Activated naive CD8-positive, alpha-beta T cell treated with anti-CD3 and anti-CD28 coated beads, Interleukin-2, amount 50 U/mL, for 16 hours (primary cell): Measurements from ENCODE around the gene OPTN.
"Not testable (repeated sequence)": the region's sequence is repeated elsewhere in the genome, so short reads cannot be mapped to it uniquely, and the experiment has no call there.

Experiments
- DNase-seq: peaks from one replicate; pipeline ENCODE4 v3.0.0-alpha.2; 2020; ENCODE audit warnings: low read depth, low spot score

The OPTN gene

DNA sequence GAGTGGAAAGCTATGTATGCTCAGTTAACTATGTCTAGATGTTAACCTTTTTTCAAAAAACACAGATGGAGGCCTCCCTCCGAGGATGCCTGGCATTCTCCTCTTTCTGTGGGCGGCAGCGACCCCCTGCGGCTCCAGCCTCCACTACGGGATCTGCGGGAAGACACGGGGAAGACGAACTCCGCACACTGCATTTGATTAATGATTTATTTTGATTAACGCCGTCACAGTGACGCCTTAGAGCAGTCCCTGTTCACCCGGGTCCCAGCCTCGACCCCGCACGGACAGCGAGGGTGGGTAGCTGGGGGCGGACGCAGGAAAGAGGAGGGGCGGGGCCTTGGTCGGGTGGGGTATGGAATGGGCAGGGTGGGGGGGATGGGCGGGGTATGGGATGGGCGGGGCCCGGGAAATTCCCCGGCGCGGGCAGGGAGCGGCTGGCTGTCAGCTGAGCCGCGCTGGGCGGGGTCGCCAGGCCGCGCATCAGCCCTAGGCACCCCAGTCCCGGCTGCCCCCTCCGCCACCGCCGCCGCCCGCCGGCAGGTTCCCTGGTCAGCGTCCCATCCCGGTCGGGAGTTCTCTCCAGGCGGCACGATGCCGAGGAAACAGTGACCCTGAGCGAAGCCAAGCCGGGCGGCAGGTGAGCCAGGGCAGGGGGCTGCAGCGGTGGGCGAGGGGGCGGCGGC is at the start of gene OPTN:
Gene OPTN (plus strand): TSS at position 498 of the 683 bp plus-strand sequence. CDS start 8,960 bp downstream, outside the sequence.
- peak; percentile 40 for DNase-seq

DNA sequence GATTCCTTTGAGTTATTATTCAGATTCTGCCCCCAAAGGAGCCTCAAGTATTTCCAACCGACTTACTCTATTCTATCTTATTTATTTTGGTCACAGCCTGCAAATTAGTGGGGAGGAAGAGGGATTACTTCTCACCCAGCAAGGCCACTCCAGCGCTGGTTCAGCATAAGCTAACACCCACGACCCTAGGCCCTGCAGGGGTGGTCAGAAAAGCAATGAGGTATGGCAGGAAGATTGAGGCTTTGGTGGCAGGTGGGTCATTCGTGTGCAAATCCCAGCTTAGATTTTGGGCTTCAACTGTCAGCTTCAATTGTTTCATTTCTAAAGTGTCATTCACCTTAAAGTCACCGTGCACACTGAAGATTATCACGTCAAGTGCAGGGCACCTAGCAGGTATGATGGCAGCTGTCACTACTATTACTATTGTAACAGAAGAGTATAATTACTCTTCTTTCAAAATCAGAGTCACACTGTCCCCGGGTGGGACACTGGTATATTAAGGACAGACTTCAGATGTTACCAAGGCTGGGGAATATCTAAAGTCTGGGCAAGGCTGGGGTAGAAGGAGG is 48.8 kb upstream of the OPTN start:
- no peak for DNase-seq

DNA sequence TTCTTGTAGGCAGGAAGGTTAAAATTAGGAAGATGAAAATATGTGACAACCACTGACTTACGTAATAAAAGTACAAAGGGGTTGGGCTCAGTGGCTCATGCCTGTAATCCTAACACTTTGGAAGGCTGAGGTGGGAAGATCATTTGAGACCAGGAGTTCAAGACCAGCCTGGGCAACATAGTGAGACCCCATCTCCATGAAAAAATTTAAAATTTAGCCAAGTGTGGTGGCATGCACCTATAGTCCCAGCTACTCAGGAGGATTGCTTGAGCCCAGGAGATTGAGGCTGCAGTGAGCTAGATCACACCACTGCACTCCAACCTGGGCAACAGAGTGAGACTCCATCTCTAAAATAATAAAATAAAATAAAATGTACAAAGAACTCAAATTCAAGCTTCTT is 46.8 kb upstream of the OPTN start:
- DNase-seq: not testable (repeated sequence)

DNA sequence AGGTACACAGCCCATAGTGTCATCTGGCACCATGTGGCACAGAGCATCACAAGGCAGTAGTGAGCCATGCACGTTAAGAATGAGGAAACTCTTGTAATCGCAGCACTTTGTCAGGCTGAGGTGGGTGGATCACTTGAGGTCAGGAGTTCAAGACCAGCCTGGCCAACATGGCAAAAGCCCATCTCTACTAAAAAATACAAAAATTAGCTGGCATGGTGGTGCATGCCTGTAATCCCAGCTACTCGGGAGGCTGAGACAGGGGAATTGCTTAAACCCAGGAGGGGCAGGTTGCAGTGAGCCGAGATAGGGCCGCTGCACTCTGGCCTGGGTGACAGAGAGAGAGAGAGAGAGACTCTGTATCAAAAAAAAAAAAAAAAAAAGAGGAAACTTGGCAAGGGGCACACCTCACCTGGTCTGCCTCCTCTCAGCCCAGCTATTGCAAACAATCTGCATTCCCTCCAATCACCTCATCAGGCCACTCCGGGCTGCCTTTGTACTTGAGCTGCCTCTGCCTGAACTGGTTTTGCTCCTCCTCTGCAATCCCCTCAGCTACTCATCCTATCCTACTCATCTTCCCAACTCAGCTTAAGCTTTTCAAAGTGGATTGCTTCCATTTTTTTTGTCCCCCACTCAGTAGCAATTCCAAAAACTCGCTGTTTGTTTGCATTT is 46.0 kb upstream of the OPTN start:
- DNase-seq: no peak

DNA sequence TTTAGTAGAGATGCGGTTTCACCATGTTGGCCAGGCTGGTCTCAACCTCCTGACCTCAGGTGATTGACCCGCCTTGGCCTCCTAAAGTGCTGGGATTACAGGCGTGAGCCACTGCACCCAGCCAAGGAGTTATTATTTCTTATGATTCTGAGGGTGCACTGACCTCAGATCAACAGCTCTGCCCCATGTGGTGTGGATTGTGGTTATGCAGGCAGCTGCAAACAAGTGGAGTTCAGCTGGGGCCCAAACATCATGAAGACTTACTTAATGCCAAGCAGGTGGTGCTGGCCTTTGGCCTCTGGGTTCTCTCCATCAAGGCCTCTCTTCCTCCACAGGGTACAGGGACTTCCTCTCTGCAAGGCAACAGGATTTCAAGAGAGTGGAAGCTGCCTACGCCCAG is 45.1 kb upstream of the OPTN start:
- DNase-seq: no peak

DNA sequence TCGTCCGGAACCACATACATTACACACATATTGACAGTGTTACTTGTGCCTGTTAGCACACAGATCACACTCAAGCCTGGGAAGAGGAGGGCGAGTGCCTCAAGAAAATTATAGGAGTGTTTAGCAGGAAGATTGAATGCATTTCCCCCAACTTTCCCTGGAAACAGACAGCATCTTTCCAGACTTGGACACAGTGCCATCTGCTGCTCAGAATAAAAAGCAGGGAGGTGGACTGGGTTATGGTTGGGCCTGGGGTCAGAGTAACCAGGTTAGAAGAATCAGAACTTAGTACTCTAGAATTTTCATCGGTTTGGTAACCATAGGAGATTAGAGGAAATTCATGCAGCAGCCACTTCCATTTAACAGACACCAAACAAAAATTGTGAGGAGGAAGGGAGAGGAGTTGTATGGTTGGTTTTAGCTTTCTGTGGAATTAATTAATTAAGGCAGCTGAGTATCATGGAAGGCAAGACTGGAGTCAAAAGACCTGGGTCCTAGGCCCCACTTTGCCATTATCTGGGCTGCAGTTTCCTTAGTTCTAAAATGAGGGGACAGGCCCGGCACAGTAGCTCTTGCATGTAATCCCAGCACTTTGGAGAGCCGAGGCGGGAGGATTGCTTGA is 43.4 kb upstream of the OPTN start:
- no peak for DNase-seq

DNA sequence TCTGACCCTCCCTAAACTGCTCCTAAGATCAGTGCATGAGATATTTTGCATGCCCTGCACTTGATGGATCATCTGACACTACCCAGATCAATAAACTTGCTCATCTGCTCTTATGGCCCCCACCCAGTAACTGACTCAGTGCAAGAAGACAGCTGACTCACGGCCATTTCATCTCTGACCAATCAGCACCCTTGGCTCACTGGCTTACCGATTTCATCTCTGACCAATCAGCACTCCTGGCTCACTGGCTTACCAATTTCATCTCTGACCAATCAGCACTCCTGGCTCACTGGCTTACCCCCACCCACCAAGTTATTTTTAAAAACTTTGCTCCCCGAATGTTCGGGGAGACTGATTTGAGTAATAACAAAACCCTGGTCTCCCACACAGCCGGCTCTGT is 37.2 kb upstream of the OPTN start:
- no peak for DNase-seq

DNA sequence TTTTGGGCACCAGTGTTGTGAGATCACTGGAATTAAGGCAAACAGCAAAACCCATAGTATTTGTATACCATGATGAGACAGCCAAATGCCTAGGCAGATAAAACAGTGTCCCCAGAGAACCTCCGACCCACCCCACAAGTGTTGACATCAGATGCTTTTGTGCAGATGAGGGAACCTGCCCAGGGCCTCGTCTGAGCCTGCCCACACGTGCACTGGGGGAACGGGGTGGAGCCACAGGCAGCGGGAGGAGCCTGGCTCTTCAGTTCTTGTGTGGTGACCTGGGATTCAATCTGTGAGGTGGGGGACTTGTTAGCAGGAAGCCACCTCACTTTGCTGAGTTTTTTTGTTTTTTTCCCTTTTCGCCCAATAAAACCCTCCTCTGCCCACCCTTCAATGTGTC is 33.4 kb upstream of the OPTN start:
- DNase-seq: no peak

DNA sequence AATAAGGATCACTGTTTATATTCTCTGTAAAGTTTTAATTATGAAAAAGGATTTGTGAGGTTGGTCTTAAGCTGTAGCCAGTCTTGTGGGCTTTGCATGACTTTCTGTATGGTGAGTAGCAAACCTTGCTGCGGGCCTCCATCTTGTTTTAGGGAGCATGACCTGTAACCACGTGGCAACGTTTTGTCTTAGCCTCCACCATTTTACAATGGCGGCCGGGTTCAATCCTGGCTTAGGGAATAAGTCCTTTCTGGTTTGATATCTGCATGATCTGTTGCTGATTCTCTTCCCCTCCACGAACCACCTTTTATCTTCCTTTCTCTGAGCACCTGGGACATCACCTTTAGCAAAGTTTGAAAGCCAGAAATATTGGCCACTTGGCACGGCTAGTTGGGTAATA is 32.5 kb upstream of the OPTN start:
- DNase-seq: no peak

DNA sequence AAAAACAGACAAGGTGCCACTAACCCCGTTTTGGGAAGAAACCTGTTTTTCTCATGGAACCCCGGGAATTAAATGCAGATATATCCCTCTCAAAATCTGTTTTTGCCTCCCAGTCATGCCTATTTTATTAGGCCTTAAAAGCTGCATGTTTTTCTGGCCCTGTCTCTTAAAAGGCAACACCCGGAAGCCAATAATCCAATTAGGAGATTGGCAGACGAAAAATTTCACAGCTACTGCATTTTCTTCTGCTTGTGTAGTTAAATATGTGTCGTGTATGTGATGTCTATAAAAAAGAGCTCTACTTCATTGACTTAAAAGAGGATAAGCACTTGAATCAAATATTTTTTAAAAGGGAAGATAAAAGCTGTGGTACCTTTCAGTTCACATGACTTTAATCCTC is 31.9 kb upstream of the OPTN start:
- DNase-seq: no peak

DNA sequence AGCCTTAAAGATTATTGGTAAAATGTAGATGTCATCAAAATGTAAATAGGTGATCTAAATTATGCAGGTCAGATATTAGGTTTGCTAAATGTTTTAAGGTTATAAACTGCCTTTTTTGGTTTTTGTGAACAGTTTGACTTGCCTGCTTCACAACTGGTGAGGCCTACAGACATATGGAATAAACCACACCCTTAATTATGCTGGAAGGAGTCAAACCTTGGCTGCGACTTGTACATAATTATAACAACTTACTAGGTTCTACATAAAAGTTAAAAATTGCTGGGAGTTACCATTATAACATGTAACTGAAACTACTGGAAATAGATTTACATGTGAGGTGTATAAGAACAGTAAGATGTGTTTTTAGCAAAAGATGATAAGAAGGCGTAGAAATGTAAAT is 31.5 kb upstream of the OPTN start:
- DNase-seq: no peak

DNA sequence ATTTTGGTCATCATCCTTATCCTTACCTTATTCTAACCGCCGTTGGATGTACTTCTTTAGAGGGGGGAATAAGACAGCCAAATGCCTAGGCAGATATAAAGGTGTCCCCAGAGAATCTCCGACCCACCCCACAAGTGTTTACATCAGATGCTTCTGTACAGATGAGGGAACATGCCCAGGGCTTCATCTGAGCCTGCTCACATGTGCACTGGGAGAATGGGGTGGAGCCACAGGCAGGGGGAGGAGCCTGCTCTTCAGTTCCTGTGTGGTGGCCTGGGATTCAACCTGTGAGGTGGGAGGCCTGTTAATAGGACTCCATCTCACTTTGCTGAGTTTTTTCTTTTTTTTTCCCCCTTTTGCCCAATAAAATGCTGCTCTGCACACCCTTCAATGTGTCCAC is 27.6 kb upstream of the OPTN start:
- DNase-seq: no peak

DNA sequence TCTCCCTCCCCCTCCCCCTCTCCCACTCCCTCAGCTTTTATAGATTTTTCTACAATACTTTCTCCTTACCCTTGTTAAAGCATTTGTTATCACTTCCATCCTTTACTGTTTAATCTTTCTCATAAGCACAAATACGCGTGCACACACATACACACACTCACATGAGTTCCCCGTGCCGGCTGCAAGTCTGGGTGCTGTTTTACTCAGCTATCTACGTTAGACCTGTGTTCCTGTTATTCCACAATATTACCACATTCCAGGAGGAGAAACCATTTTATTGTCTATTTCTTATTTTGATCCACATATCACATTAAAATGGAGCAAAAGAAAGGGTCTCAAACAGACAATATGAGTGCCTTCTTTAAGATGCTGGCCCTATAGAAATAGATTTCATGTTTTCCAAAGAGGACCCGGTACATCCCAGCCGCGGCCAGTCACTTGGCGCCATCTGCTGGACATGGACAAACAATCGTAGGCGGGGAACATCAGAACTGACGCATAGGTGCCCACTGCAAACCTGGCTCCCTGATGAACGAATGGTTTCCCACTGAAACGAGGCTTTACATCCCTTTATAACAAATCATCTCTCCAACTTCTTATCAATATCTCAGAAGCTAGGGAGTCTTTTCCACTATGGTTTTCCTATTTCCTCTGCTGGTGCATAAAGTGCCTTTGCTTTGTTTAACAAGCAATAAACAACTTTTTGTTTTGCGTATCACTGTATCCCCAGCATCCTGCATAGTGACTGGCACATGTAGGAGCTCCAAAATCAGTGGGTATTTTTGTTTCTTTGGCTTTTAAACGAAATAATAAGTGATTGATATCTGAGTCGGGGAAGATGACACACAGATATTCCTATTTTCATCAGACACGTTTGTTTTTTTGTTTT is 25.2 kb upstream of the OPTN start:
- DNase-seq: no peak

DNA sequence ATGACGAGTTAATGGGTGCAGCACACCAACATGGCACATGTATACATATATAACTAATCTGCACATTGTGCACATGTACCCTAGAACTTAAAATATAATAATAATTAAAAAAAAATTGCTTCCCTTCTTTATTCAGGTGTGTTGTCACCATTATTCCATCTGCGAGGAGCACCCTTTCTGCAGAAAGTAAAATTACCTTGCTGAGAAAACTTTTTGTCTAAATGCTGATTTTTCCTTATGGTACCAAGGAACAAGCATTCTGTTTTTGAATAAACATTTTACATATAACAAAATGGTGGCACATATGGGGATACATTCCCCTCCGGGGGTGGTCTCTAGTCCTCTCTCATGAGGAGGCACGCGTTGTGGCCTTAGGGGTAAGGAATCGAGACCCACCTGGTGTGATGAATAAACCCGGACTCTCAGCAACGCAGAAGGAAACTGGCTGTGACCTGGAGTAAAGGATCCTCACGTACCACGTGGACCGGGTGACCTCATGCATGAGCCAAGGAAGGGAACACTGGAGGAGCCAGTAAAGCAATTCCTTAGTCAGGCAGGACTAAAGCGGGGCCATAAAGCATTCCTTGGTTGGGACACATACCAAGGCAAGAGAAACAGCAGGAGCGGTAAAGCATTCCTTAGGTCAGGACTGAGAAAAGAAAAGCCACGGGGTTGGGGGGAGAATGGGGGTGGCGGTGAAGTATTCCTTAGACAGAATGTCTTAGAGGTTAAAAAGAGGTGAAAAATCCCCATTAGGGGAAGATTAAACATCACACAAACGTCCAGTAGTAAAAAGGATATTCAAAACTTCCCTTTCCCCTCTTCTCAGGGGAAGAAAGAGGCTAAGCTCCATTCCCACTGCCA is 20.8 kb upstream of the OPTN start:
- no peak for DNase-seq

DNA sequence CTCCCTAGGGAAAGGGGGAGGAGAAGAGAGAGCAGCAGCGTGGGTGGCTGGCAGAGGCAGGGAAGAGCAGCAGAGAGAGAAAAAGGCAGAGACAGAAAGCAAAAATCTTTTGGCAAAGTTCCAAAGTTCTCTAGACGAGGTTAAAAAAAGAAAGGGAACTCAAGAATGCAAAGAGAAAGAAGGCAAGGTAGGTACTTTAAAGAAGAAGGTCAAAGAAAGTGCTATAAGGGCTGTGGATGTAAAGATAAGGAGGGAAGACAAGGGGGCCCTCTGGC is 20.2 kb upstream of the OPTN start:
- no peak for DNase-seq

DNA sequence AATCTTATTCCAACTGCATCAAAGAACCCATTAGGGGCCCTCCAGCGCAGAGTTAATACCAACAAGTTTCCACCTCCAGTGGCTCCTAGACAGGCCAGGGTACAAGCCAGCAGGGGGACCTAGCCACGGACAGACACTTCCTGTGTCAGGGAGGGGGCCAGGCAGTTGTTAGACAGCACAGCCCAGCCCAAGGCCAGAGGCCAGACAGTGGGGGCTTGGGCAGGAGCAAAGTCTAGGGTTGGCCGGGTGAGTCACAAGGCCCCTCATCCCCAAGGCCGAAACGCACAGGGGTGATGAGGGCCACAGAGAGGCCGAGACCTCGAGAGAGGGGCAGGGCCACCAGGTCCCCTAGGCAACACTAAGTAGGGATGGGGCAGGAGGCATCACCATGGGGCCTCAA is 19.3 kb upstream of the OPTN start:
- no peak for DNase-seq

DNA sequence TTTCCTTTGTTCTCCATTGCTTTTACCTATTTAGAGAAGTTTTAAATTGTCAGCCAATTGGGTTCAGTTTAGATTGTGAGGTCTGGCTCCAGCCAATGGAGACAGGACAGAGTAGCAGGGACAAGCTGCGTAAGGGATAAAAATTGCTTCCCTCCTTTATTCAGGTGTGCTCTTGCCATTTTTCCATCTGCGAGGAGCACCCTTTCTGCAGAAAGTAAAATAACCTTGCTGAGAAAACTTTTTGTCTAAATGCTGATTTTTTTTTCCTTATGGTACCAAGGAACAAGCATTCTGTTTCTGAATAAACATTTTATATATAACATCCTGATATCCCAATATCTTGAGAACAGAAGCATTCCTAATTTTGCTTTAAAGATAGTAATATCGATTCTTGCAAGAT is 16.3 kb upstream of the OPTN start:
- DNase-seq: not testable (repeated sequence)

DNA sequence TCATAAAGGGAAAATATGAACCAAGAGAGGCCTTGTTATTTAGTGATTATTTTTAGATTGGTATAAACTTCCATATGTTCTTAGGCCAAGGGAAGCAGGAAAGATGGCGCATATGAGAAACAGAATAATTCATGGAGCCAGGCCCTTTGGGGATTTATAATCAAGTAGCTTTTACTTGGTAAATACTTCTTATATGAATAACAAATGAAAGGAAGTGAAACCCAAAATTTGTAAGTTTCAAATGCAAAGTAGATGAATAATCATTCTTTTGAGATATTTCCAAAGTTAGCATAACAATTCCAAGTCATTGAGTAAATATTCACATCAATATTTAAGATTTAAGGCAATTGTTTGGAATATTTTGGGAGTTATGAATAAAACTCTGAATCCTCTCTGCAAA is 13.9 kb upstream of the OPTN start:
- DNase-seq: no peak

DNA sequence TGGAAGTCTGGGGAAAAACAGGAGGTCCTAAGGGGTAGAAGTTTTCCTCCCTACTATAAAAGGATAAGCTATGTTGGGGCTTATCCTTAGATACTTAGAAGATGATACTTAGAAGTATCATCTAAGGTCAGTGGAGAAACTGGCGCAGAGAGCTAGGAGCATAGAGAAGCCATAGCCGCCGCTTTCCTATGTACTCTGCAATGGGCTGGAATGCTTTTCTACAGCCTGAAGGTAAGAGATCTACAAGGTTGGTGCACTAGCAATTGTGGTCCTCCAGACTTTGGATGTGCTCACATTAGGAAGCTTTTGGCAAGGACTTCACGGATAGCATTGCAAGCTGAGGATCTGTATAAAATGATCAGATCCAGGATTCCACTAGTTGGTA is 12.4 kb upstream of the OPTN start:
- DNase-seq: no peak

DNA sequence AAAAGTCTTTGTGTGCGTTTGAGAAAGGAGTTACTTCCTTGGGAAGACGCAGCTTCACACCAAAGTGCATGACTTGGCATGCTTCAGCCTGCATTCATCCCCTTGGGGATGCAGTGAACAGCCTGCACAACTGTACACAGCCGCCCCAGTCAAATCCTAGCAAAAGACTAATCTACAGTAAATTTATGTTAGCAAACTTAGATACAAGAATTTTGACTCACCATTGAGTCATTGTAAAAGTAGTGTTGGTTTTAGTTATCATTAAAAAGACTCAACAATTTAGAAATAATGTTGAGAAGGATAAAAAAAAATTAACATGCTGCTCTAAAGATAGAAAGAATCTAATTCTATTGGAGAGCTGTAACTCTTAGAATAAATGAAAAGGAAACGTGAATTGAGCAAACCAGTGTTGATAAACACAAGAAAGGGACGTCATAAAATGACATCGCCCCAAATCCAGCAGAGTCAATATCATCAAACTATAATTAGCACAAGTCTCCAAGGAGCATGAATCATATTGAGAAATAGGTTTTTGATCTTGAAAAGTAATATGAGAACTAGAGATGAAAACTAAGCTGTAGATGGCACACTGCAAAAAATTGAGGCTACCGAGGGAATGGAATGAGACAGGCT is 11.9 kb upstream of the OPTN start:
- no peak for DNase-seq

DNA sequence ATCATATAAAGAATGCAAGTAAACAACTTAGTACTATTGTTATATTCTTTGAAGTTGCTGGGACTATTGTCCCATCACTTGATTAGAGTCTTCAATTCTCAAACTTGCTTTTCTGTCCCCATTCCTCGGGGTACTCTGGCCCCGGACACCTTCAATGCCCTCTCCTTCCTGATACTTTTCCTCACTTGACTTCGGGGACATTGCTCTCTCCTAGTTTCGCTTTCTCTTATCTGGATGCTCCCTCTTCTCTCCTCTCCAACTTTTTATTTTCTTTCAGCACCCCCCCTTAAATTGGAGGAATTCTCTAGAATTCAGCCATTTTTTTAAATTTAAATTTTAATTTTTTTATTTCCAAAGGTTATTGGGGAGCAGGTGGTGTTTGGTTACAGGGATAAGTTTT is 10.6 kb upstream of the OPTN start:
- DNase-seq: no peak
